Osteoblast (primary cell): ENCODE results near the gene BMP8B. TPM values are rescaled to one million over a fixed set of nuclear protein-coding genes. Genes with fewer than 3 reads are reported as not detected.

Source experiments
- DNase-seq: peaks from one replicate; pipeline ENCODE4 v3.0.0; 2011; ENCODE audit warnings: low spot score, mixed read lengths; ENCODE audit not compliant: insufficient read length; ENCODE audit errors: missing footprints
- H2AFZ ChIP-seq: 2 replicates; pipeline ENCODE4 v1.6.0; 2011; ENCODE audit warnings: mild to moderate bottlenecking, low read length
- H3K27ac ChIP-seq: 2 replicates; pipeline ENCODE4 v1.5.1; 2011; ENCODE audit warnings: mild to moderate bottlenecking, low read depth, low read length, moderate library complexity
- H3K27me3 ChIP-seq: 2 replicates; pipeline ENCODE4 v1.6.0; 2012; ENCODE audit warnings: mild to moderate bottlenecking, control low read depth, inconsistent platforms, low read length, moderate library complexity; ENCODE audit not compliant: insufficient read depth
- H3K36me3 ChIP-seq: 2 replicates; pipeline ENCODE4 v1.5.1; 2011; ENCODE audit warnings: mild to moderate bottlenecking, low read length, control low read depth, moderate library complexity; ENCODE audit not compliant: insufficient read depth
- H3K4me1 ChIP-seq: 2 replicates; pipeline ENCODE4 v1.5.1; 2011; ENCODE audit warnings: mild to moderate bottlenecking, low read length, control low read depth, moderate library complexity; ENCODE audit not compliant: insufficient read depth
- H3K4me2 ChIP-seq: 2 replicates; pipeline ENCODE4 v1.6.0; 2011; ENCODE audit warnings: mild to moderate bottlenecking, low read length; ENCODE audit not compliant: insufficient read depth
- H3K4me3 ChIP-seq: fragments of 200-600 bp; sonication (generic); 3 replicates; pipeline ENCODE4 v1.5.1; 2012; ENCODE audit warnings: mild to moderate bottlenecking, low read length, inconsistent platforms; ENCODE audit not compliant: insufficient read depth
- H3K79me2 ChIP-seq: 2 replicates; pipeline ENCODE4 v1.6.0; 2012; ENCODE audit warnings: mild to moderate bottlenecking, low read length, control low read depth, inconsistent platforms; ENCODE audit not compliant: insufficient read depth
- H3K9me3 ChIP-seq: 2 replicates; pipeline ENCODE4 v1.5.1; 2011; ENCODE audit warnings: low read depth, low read length, control low read depth
- H4K20me1 ChIP-seq: 2 replicates; pipeline ENCODE4 v1.6.0; 2012; ENCODE audit warnings: mild to moderate bottlenecking, low read length, control low read depth; ENCODE audit not compliant: insufficient read depth
- small RNA-seq: library from RNA; depleted of rRNA; stranded (forward); fragments of <200 nt; gene quantifications from one replicate; pipeline ENCODE3, GENCODE V24; 2012
- total RNA-seq: library from RNA; depleted of rRNA; stranded (reverse); fragments of >200 nt; gene quantifications from 2 replicates; pipeline ENCODE4 v1.2.3, GENCODE V29; 2012
- TF ChIP-seq, protein P1 (sequence below): IDR thresholded peaks from 2 replicates; pipeline ENCODE4 v1.5.1; 2011; ENCODE audit warnings: mild to moderate bottlenecking, low read depth, low read length, moderate library complexity; ENCODE audit errors: extremely low read depth

Gene BMP8B
- total RNA-seq, 1 donor, result 0.36 TPM

DNA sequence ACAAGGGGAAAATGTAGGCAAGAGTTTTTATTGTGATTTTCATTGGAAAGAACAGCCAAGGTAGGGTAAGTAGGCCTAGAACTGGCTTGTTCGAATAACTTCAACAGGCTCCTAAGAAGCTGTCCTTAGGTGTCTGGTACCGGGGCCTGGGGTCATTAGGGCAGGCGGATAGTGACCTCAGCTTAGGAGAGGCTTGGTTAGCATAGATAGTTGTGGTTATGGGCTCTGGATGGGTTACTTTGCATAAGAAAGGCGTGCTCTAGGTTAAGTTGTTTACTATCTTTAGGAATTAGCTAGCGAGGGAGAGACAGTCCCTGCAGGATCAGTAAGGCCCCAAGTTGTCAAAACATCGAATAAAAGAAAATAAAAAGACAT is 76.7 kb downstream of the BMP8B start:
- TF ChIP-seq, protein P1, sequence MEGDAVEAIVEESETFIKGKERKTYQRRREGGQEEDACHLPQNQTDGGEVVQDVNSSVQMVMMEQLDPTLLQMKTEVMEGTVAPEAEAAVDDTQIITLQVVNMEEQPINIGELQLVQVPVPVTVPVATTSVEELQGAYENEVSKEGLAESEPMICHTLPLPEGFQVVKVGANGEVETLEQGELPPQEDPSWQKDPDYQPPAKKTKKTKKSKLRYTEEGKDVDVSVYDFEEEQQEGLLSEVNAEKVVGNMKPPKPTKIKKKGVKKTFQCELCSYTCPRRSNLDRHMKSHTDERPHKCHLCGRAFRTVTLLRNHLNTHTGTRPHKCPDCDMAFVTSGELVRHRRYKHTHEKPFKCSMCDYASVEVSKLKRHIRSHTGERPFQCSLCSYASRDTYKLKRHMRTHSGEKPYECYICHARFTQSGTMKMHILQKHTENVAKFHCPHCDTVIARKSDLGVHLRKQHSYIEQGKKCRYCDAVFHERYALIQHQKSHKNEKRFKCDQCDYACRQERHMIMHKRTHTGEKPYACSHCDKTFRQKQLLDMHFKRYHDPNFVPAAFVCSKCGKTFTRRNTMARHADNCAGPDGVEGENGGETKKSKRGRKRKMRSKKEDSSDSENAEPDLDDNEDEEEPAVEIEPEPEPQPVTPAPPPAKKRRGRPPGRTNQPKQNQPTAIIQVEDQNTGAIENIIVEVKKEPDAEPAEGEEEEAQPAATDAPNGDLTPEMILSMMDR, result no peak
- Histone ChIP-seq H3K4me2 (no peak overlapping the region), H4K20me1 (no peaks in the 10 kb centered on the region), H3K27ac (no peak overlapping the region), H2AFZ (no peak overlapping the region), H3K4me1 (no peaks in the 10 kb centered on the region), H3K79me2 (no peaks in the 10 kb centered on the region), H3K9me3 (no peaks in the 10 kb centered on the region), H3K27me3 (peaks cover 39% of the 10 kb centered on the region), H3K36me3 (no peaks in the 10 kb centered on the region), H3K4me3 (no peak overlapping the region)
- no peak for DNase-seq

DNA sequence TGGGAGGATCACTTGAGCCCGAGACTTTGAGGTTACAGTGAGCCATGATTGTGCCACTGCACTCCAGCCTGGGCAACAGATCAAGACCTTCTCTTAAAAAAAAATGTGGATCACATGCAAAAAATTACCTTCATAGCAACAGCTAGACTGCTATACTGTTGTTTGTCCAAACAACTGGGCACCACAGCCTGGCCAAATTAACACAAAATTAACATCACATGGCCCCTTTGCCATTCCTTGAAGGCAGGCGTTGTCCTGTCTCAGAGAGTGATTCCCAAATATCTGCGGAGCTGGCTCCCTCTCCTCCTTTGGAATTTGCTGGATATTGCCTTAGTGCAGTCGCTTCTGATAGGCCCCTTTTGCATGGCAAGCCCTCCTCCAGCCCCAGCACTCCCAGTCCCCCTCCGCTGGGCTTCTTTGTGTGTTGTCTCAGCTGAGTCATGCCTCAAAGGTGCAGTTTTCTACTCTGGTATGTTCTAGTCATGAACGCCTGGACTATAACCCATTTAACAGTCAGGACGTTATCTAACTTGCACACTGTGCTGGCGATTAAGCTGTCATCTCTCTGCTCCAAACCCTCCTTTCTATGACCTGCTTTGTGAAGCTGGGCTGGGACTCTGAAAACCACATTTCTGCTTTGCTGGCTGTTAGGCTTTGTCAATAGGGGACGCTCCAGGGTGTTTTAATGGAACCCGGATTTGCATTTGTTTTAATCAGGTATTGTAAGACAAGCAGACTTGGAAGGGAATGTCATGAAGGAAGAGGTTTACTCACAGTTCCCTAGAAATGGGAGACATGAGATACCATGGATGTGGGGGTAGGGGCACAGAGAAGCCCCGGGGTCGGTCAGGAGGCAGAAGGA is 77.3 kb downstream of the BMP8B start:
- Histone ChIP-seq H3K27ac (no peak overlapping the region), H3K79me2 (no peaks in the 10 kb centered on the region), H3K9me3 (no peaks in the 10 kb centered on the region), H3K4me2 (no peak overlapping the region), H3K4me3 (no peak overlapping the region), H3K4me1 (no peaks in the 10 kb centered on the region), H2AFZ (no peak overlapping the region), H3K36me3 (no peaks in the 10 kb centered on the region), H3K27me3 (peaks cover 40% of the 10 kb centered on the region), H4K20me1 (no peaks in the 10 kb centered on the region)
- DNase-seq, result no peak
- TF ChIP-seq, protein P1, result no peak

DNA sequence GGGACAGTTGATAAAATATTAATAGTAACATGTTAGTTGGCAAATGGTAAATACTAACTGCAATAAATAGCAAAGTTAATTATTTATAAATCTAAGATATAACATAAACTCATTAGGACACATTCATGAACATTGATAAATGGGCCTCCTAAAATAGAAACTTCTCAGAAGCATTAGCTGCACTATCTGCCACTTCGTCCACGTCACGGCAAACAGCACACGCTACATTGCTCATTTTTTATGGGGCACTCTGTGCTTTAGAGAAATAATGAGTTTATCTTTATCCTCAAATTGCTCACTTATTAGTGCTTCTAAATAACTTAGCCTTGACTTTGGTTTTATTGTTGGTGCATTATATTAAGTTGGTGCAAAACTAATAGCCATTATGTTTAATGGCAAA is 81.2 kb downstream of the BMP8B start:
- peaks cover 26% of the 10 kb centered on the region for H3K27me3 ChIP-seq
- no peaks in the 10 kb centered on the region for H3K9me3 ChIP-seq
- no peak for DNase-seq
- no peaks in the 10 kb centered on the region for H3K79me2 ChIP-seq
- H3K27ac ChIP-seq, result no peak overlapping the region
- H3K36me3 ChIP-seq, result no peaks in the 10 kb centered on the region
- no peak overlapping the region for H3K4me2 ChIP-seq
- no peak overlapping the region for H3K4me3 ChIP-seq
- TF ChIP-seq, protein P1, result no peak
- no peaks in the 10 kb centered on the region for H3K4me1 ChIP-seq
- H4K20me1 ChIP-seq, result no peaks in the 10 kb centered on the region
- no peak overlapping the region for H2AFZ ChIP-seq

Small RNA genes within 50 kb of the gene (small RNA-seq; reads per million reads assigned to genes)
- gene AL033527.1 (not detected), gene RNU7-121P (not detected)

Other genes with a start within 250 kb of the BMP8B start
- 158 and 182 TPM in 2 replicates for gene PABPC4, start 212.1 kb downstream of the BMP8B start, total RNA-seq
- gene HEYL, start 149.2 kb downstream of the BMP8B start, total RNA-seq, result under 0.01 TPM in 2 replicates
- gene NT5C1A, start 116.8 kb downstream of the BMP8B start, total RNA-seq, result not detected in 2 replicates
- gene HPCAL4, start 97.4 kb downstream of the BMP8B start, total RNA-seq, result not detected in 2 replicates
- 25.3 and 26.4 TPM in 2 replicates for gene PPIE, start 50.0 kb downstream of the BMP8B start, total RNA-seq
- gene OXCT2, start 17.5 kb downstream of the BMP8B start, total RNA-seq, result 1.1 and 1.2 TPM in 2 replicates
- gene TRIT1, start 94.6 kb upstream of the BMP8B start, total RNA-seq, result 25.3 and 29.3 TPM in 2 replicates
- gene MYCL, start 113.1 kb upstream of the BMP8B start, total RNA-seq, result 0.72 and 0.88 TPM in 2 replicates
- gene MFSD2A, start 166.3 kb upstream of the BMP8B start, total RNA-seq, result 3.5 and 3.6 TPM in 2 replicates